Stimulated activated CD8-positive, alpha-beta memory T cell treated with anti-CD3 and anti-CD28 coated beads, Interleukin-15, amount 100 ng/mL, for 48 hours (primary cell): ENCODE data around the gene BMP2.

Experiments used
- DNase-seq, 2 donors: peaks; one replicate each; pipeline ENCODE4 v3.0.0-alpha.2; 2020; ENCODE audit warnings: low read depth in 2 of 2

The BMP2 gene

DNA sequence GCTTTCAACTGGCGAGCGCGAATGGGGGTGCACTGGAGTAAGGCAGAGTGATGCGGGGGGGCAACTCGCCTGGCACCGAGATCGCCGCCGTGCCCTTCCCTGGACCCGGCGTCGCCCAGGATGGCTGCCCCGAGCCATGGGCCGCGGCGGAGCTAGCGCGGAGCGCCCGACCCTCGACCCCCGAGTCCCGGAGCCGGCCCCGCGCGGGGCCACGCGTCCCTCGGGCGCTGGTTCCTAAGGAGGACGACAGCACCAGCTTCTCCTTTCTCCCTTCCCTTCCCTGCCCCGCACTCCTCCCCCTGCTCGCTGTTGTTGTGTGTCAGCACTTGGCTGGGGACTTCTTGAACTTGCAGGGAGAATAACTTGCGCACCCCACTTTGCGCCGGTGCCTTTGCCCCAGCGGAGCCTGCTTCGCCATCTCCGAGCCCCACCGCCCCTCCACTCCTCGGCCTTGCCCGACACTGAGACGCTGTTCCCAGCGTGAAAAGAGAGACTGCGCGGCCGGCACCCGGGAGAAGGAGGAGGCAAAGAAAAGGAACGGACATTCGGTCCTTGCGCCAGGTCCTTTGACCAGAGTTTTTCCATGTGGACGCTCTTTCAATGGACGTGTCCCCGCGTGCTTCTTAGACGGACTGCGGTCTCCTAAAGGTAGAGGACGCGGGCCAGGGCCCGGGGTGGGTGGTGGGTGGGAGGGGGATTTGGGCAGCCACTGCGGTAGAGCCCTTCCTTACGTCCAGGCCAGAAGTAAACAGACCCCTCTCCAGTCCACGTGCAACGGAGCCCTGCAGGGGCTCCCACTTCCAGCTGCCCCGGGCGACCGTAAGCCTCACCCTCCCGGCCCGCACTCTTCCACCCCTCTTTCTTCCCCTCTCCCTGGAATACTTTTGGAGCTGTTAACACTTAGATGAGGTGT, 998 bp downstream of the BMP2 start:
- DNase-seq, result no peak

DNA sequence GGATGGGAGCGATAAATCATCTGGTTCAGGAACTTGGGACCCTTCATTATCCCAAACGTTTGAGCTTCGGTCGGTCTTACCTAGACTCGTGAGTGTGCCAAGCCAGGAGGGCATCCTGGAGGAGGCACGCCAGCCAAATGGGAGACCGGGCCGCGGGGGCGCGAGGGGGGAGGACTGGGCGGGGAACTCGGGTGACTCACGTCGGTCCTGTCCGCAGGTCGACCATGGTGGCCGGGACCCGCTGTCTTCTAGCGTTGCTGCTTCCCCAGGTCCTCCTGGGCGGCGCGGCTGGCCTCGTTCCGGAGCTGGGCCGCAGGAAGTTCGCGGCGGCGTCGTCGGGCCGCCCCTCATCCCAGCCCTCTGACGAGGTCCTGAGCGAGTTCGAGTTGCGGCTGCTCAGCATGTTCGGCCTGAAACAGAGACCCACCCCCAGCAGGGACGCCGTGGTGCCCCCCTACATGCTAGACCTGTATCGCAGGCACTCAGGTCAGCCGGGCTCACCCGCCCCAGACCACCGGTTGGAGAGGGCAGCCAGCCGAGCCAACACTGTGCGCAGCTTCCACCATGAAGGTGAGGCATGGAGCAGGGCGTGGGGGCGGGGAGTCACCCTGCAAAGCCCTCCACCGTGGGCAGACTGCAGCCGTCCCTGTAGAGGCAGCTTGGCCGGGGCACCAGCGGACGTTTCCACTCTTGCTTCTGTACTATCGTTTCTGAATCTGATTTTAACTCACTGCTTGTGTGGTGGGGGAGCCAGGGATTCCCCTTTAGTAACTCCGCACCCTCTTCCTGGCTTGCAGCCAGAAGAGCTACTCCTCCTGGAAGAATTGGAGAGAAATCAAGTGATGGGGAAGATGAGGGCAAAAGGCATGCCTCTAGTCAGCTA, 2.7 kb downstream of the BMP2 start:
- DNase-seq, result no peak

DNA sequence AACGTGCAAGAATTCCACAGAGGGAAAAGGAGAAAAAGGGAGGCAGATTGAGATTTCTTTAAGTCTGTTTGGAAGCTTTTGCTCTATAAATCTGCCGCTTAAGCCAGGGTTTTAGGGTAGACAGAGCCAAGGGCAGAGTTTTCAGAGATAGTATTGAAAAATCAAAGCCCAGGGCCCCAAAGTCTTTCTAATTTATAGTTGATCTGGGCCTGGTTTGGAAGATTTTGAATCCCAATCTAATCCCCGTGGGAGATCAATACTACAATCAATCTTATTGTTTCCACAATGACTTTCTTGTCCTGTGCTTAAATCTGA, 3.3 kb downstream of the BMP2 start:
- no peak for DNase-seq

DNA sequence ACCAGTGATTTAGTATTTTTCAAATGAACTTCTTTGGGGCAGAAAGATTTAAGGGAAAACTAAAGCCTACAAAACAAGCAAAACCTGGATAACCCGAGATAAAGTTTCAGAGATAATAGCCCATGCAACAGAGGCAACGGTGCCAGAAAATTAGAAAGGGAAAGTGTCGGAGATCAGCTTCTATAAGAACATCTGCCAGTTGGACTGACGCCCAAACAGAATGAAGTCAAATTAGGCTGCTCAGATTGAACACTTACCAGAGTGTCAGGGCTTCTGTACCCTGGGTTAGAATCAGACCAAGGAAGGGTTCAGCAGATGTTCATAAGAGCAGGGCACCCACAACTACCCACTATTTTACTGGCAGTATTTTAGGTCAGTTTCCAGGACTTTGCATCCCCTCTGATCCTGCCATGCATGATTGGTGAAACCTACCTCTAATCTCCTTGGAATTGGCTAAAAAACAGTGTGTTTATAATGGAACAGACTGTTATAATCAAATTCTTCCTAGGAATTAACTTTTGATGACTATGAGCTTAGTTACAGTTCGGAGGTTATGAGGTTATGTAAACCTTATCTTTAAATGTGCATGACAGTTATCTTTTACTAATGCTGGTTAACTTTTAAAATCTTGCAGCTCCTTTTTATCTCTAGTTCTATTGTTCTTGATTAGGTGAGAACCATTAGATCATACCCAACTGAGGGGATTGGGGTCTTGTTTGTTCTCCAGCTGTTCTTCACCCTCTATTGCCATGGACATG, 13.1 kb downstream of the BMP2 start:
- DNase-seq, result no peak

DNA sequence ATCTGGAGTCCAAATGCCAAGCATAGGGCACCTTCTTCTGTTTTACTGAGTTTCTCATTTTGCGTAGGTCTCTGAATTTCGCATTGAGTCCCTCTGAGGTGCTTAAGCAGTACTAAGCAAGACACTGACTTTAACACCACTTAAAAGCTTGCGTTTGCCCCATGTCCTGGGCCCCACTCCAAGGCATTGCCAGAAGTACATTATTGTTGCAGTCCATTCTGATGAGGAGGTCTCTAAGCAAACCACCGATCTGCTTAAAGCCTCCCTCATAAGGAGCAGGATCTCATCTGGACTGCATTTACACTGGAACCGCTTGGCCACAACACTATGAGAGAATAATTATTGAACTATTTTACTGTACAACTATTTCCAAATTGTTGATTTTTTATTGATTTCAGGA, 16.3 kb downstream of the BMP2 start:
- no peak for DNase-seq

DNA sequence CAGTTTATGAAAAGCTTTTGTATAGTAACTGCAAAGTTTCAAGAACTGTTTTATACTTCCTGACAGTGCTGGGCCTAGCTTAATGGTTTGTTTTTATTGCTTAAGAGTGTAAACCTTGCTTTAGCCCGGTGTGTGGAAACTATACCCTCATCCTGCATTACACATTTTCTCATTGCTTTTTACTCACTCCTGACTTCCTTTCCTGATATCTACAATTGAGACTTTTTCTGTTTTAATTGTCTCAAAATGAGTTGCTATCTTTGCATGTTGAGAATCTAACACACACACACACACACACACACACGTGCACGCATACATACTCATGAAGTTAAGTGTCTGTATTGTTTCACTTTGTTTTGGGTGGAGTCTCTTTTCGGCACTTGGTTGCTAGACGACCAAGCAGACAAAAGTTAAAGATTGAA, 16.7 kb downstream of the BMP2 start:
- no peak for DNase-seq

DNA sequence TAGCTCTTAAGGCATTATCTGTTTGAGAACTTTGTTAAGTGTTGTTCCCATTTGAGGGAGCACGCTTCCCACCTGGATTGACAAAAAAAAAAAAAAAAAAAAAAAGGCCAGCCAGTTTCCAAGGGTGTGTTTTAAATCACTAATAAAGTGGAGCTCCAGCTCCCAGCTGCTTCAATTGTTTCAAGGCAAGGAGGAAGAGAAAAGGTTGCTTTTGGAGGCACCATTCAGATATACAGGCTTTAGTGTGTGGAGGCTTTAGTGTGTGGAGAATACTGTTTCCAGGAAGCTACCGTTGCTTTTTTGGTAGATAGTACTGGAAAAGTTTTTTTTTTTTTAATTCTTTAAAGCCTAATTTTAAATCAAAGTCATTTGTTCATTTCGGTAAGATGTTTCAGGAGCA, 17.3 kb downstream of the BMP2 start:
- DNase-seq, result no peak

DNA sequence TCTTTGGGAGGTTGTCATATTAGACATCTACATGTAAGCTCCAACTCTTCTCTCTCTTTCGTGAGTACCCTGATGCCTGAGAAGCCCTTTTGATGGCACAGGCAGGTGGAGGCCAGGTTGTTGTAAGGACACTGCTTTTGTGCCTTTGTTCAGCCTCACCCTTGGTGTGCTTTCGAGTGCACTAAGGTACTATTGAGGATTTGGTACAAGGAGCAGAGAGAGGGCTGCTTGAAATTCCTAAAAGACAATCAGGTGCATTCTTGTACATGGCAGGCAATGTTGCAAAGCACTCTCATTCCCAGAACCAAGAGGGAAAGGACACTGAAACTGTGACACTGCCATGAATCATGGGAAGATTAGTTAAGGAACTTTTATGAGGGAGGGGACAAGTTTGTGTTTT, 19.1 kb downstream of the BMP2 start:
- no peak for DNase-seq

DNA sequence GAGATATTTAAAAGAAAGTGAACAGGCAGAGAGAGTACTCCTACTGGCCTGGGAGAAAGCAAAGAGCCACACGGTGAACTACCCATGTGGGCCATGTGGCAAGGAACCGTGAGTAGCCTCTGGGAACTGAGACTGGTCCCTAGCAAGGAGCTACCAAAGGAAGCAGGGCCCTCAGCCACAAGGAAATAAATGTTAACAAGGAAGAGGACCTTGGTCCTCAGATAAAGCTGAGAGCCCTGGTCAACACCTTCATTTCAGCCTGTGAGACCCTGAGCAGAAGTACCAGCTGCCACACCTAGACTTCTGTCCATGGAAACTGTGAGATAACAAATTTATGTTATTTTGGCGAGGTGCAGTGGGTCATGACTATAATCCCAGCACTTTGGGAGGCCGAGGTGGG, 25.3 kb downstream of the BMP2 start:
- no peak for DNase-seq

DNA sequence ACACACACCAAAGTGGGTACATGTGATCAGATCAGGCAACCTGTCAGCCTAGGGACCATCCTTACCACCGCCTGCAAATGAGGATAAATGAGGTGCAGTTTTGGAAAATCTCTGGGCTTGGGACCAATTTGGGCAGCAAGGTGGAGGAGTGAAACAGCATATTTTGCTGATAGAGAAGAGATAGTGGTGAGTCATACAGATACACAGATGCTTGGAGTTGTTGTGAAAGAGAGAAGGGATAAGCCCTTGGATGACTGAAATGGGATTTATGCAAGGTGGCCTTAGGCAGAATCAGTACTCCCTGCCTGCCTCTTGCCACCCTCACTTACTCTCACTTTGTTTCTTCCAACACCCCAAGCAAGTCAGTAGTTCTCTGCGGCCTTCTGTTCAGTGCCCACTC, 34.7 kb downstream of the BMP2 start:
- no peak for DNase-seq

DNA sequence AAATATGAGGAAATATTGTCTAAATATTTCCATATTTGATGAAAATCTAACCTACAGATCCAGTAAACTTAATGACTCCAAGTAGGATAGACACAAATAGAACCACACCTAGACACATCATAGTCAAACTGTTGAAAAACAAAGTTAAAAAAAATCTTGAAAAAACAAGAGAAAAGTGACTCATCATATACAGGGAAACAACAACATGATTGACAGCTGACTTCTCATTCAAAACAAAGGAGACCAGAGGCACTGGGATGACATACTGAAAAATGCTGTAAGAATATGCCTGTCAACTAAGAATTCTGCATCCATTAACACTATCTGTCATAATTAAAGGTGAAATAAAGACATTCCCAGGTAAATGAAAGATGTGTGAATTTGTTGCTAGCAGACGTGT, 38.8 kb downstream of the BMP2 start:
- DNase-seq, result no peak

DNA sequence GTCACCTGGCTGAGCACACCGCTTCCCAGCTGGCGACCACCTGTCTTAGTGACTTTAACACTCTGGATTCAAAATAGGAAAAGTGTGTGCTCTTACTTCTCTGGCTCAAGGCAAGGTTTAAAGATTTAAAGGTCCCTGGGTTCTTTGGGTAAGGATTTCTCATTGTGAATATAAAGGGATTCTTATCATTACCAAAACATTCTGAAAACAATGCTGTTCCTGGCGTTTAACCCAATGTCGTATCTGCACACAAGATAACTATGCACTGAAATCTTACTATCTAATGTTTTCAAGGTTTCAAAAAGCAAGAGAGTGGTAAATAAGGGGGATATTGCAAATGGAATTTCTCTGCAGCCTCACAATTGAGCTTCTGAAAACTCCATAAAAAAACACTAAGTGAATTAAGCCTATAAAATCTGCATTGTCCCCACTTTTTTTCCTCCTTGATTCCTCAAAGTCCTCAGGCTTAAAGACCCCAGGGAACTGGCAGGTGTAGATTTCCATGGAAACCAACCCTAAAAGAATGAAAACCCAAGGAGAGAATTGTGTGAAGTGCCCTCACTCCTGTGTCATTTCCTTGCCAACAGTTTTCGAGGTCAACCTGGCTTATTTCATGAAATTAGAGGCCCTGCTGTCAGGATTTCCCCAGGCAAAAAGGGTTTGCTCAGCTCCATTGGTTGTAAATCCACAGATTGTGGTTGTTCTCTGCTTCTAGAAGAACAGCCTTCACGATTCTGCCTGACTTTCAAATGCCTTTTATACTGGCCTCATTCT, 44.0 kb downstream of the BMP2 start:
- DNase-seq, result no peak

DNA sequence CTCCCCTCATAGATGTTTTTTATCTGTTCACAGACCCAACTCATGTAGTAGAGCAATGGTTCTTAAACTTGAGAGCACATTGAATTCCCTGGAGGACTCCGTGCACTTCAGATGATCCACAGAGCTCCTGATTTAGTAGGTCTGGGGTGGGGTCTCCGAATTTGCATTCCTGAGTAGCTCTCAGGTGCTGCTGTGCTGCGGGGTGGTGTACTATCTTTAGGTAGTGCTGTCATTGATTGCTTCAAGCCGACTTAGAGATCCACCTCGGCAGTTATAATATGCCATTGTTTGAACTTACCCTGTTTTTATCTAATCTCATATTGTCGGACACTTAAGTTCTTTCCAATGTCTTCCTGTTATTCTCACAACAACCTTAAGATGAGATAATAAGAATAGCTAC, 45.0 kb downstream of the BMP2 start:
- DNase-seq, result no peak

DNA sequence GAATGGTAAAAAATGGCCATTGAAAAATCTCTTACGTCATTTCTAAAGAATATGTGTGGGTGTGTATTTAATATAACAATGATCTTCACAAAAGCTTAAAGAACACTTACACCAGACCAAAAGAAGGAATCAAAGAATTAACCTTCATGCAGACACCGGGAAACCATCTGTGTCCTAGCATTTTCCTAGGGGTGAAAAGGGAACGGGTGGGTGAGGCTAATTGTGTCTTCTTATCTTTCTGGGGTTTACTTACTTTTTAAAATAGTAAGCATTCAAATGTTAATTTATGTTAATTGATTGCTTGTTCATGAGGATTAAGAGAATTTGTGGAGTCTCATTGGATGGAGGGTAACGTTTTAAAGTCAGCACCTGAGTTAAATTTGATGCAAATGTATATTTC, 47.5 kb downstream of the BMP2 start:
- no peak for DNase-seq

DNA sequence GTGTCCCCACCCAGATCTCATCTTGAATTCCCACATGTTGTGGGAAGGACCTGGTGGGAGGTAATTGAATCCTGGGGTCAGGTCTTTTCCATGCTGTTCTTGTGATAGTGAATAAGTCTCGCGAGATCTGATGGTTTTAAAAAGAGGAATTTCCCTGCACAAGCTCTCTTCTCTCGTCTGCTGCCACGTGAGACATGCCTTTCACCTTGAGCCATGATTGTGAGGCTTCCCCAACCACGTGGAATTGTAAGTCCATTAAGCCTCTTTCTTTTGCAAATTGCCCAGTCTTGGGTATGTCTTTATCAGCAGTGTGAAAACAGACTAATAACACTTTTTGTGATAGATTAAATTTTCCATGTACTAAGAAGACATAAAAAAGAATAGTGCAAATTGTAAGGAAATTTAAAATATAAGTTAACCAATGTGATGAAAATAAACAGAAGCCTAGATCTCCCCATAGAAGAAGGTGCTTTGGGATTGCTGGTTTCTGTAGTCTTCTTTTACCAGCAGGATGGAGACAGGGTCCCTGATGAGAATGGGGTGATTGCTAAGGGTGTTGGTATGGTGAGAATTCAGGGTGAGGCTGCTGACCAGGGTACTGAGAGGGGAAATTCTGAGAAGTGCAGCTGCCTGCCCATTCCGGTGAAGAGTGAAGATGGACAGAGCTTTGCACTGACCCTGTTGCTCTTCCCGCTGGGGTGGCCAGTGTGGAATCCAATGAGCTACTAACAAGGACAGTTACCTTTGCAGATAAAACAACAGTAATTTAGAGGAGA, 50.7 kb downstream of the BMP2 start:
- DNase-seq, result no peak

DNA sequence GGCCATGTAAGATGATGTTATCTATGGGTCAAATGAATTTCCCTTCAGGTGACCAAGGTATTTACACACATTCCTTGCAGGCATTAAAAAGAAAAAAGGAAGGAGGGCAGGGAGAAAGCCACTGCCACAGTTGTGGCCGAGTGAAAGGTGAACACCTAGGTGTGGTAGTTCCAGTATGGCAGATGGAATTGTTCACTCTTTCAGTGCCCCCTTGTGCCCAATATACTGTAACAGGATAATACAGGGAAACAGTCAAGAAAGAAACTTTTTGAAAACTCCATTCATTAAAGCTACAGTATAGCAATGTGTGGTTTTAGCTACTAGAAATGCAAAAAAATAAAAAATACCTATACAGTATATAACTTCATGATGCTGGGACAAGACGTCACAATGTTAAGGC, 52.1 kb downstream of the BMP2 start:
- DNase-seq, result no peak

DNA sequence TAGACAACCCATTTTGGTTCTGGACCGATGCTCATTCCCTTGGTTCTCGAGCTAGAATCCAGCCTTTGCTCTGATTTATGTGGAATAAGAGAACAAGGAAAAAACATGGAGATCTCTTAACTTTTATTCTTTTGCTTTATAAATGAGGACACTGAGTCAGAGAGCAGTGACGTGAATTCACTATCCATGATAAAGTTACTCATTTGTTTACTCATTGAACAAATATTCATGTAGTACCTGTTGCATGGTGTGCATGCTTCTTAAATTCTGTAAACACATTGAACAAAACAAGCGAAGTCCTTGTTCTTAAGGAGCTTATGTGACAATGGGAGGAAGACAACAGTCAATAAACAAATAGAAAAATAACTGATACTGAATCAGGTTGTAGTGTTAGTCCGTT, 56.9 kb downstream of the BMP2 start:
- DNase-seq, result no peak

DNA sequence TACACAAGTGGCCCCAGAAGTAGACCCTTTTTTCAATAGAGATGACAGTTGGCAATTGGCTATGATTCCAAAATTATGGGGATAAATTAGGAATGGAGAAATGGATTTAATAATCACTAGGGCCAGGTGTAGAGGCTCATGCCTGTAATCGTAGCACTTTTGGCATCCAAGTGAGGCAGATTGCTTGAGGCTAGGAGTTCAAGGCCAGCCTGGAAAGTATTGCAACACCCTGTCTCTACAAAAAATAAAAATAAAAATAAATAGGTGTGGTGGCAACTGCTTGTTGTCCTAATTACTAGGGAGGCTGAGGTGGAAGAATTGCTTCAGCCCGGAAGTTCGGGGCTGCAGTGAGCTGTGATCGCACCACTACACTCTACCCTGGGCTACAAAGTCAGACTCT, 60.0 kb downstream of the BMP2 start:
- DNase-seq, result no peak

DNA sequence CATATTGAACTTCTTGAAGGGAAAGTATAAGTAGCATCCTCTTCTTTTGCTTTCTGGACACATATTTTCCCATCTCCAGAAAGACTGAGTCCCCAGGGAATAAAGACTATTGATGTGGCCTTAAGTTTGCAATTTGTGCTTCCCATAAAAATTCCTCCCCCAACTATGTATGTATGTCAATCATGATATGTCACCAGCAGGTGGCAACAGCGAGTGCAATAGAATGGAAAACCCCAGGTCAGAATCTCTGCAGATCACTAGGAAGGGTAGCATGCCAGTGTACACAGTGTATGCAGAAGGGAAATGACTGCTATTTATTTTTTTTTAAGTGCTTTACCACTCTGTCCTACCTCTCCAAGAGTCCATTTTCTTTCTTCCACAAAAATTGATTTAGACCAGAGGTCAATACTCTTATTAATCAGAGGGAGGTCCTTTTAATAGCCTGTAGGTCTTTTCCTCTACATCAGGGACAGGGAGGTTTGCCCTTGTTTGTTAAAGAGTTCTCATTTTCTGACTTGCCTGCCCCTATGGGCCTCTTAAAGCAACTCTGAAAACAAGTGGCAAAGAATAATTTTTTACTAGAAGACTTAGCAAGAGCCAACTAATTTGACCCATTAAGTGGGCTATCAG, 61.4 kb downstream of the BMP2 start:
- DNase-seq, result peak; percentile 3 to 10

DNA sequence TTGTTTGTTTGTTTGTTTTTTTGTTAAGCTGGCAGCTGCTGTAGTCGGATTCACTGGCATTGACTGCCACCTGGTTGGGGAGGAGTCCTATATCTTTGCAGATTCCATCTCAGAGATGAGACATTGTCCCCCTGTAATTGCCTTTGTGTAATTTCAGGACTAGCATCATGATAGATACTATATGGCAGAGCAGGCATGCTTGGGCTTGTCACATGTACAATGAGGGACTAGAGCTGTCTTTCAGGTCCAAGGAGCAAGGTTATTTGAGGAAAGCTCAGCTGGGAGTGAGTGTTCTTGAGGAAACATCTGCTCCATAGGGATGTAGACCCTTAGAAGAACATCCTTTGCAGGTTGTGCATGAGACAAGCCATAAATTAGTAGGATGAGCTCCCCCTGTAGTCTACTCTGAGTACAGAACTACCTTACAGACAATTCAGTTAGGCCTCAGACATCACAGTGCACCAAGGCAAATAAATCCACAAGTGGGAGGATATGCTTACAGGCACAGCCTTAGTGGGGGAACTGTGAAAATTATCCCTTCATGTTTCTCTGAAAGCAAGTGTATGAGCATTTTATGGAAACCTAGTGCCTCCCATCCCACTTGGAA, 62.1 kb downstream of the BMP2 start:
- no peak for DNase-seq
